Kidney tubule cell (primary cell): ENCODE measurements around the gene AGAP5.

Experiments
- DNase-seq: peaks from one replicate; pipeline ENCODE4 v3.0.0-alpha.2; 2018; ENCODE audit warnings: low spot score

AGAP5 gene

GRCh38 chr10:73653701-73654100 lies 44.2 kb downstream of the AGAP5 start:
- peak; percentile 26 for DNase-seq

- no peak for DNase-seq
Observed at GRCh38 chr10:73653195-73653594, 44.7 kb downstream of the AGAP5 start.

- no peak for DNase-seq
Observed at GRCh38 chr10:73650537-73651331, 47.2 kb downstream of the AGAP5 start.

- no peak for DNase-seq
Observed at GRCh38 chr10:73649876-73650536, 47.9 kb downstream of the AGAP5 start.

GRCh38 chr10:73648975-73649829 lies 48.7 kb downstream of the AGAP5 start:
- DNase-seq, result peak; percentile 70

GRCh38 chr10:73647875-73648651 lies 49.8 kb downstream of the AGAP5 start:
- DNase-seq, result no peak

- DNase-seq, result peak; percentile 45
Observed at GRCh38 chr10:73647211-73647874, 50.6 kb downstream of the AGAP5 start.

GRCh38 chr10:73646598-73647041 lies 51.3 kb downstream of the AGAP5 start:
- DNase-seq, result no peak

GRCh38 chr10:73645251-73645650 lies 52.7 kb downstream of the AGAP5 start:
- DNase-seq, result no peak

GRCh38 chr10:73644767-73645166 lies 53.1 kb downstream of the AGAP5 start:
- DNase-seq, result no peak

GRCh38 chr10:73644015-73644743 lies 53.7 kb downstream of the AGAP5 start:
- DNase-seq, result peak; percentile 72

- DNase-seq, result no peak
Observed at GRCh38 chr10:73643362-73643761, 54.5 kb downstream of the AGAP5 start.

- peak; percentile 32 for DNase-seq
Observed at GRCh38 chr10:73641328-73642060, 56.4 kb downstream of the AGAP5 start, which contains the start of gene MYOZ1. TSS of gene MYOZ1 (minus strand) at chr10:73641474. CDS start at chr10:73640017, 1,457 bp downstream.

- no peak for DNase-seq
Observed at GRCh38 chr10:73639286-73639685, 58.6 kb downstream of the AGAP5 start.

- no peak for DNase-seq
Observed at GRCh38 chr10:73635781-73636180, 62.1 kb downstream of the AGAP5 start.

- no peak for DNase-seq
Observed at GRCh38 chr10:73634421-73634820, 63.5 kb downstream of the AGAP5 start.

GRCh38 chr10:73629165-73629564 lies 68.7 kb downstream of the AGAP5 start:
- DNase-seq, result no peak

- DNase-seq, result no peak
Observed at GRCh38 chr10:73628405-73628804, 69.5 kb downstream of the AGAP5 start.

- DNase-seq, result no peak
Observed at GRCh38 chr10:73627300-73627699, 70.6 kb downstream of the AGAP5 start.
